GM20000 (cell line): ENCODE results near the gene KRTAP19-2.

Experiments
- DNase-seq: peaks from one replicate; pipeline ENCODE4 v3.0.0; 2012; ENCODE audit warnings: low spot score
- TF ChIP-seq, protein P1 (sequence below): IDR thresholded peaks from 2 replicates; pipeline ENCODE4 v1.5.1; 2012; ENCODE audit warnings: mild to moderate bottlenecking, control low read depth; ENCODE audit errors: extremely low read depth, missing control alignments

Gene KRTAP19-2

GRCh38 chr21:30447056-30447455, 40.2 kb downstream of the KRTAP19-2 start:
- TF ChIP-seq, protein P1, sequence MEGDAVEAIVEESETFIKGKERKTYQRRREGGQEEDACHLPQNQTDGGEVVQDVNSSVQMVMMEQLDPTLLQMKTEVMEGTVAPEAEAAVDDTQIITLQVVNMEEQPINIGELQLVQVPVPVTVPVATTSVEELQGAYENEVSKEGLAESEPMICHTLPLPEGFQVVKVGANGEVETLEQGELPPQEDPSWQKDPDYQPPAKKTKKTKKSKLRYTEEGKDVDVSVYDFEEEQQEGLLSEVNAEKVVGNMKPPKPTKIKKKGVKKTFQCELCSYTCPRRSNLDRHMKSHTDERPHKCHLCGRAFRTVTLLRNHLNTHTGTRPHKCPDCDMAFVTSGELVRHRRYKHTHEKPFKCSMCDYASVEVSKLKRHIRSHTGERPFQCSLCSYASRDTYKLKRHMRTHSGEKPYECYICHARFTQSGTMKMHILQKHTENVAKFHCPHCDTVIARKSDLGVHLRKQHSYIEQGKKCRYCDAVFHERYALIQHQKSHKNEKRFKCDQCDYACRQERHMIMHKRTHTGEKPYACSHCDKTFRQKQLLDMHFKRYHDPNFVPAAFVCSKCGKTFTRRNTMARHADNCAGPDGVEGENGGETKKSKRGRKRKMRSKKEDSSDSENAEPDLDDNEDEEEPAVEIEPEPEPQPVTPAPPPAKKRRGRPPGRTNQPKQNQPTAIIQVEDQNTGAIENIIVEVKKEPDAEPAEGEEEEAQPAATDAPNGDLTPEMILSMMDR = no peak
- no peak for DNase-seq

- TF ChIP-seq, protein P1 = no peak
- DNase-seq = no peak
Measured at GRCh38 chr21:30444204-30444603, 43.0 kb downstream of the KRTAP19-2 start.

DNA sequence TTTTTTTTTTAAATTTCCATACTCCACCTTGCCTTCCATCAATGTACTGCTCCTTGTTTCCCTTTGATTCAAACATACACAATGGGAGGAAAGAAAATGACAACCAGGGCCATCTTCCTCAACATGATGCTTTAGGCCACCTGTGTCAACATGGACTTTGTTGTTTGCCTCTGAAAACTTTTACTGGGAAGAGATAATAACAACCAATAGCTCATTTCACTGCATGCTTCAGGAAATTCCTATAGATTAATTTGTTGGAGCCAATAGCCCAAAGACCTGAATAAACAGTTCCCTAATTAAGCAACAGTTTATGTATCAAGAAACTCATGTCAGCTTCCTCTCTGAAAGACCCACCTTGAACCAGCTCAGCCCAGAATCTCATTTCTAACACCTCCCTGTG, 44.0 kb downstream of the KRTAP19-2 start:
- TF ChIP-seq, protein P1 = no peak
- no peak for DNase-seq

DNA sequence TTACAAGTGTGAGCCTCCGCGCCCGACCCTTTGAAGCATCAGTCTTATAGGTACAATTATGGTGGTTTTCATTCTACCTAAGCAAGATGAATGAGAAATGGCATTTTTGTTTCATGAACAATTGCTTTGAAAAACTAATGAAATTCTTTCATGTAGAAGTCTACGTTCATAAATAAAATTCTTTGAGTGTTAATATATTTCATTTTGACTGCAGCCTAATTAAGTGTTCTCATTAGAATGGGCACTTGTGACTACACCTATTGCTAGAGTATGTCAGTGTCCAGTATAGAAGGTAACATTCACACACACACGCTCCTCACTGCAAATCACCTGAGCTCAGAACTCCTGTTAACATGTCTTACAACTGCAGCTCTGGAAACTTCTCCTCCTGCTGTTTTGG, 47.3 kb downstream of the KRTAP19-2 start, which contains the start of gene KRTAP15-1:
KRTAP15-1 (plus strand) TSS at position 301 of the 400 bp plus-strand sequence; CDS start at position 354, 53 bp downstream.
- no peak for DNase-seq
- TF ChIP-seq, protein P1 = no peak
